ENCODE results near the gene UBR2. TPM values are rescaled to one million over a fixed set of nuclear protein-coding genes. Genes with fewer than 3 reads are reported as not detected.

Gene UBR2
- total RNA-seq, 1 donor from 2014 or later = 16.6 TPM

DNA sequence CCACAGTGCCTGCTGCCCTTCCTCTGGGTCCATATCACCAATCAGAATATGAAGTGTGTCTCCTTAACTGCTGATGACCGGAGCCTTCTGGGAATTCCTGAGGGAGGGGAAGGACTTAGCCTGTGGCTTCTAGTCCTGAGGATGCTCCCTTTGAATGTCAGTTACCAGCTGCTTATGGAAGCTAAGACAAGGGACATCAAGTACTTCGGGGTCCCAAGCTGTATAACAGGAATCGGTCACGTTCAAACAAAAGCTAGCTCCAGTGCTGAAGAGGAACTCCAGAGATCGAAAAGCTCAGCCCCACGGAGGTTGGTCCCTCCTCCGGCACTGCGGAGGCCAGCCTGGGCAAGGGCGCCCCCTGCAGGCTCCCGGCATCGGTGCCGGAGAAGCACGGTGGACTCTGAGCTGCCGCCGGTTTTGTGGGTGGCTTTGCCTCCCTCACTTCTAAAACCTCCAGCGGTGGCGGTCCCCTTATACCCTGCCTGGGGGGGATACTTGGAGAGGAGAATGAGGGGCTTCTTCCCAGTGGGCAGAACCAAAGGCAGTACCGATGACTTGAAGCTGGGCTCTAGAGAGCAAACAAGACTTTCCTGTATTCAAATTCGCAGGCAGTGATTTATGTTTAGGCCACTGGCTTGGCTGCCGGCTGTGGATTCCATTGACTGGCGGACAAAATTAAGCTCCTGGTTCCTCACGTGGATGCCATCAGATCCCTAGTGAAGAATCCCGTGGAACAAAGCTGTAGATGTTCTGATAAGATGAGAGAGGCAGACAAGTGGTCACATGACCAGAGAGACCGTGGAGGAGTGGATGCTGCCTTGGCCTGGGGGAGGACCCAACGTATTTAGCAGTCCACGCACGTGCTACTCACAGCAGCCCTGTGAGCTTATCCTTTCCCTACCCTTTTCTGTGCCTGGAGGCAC, 16.2 kb upstream of the UBR2 start:
- no peaks in the 10 kb centered on the region for H3K36me3 ChIP-seq (ENCODE audit: control insufficient read depth, insufficient read depth, low read length)
- no peaks in the 10 kb centered on the region for H3K27me3 ChIP-seq (ENCODE audit: control insufficient read depth, insufficient read depth, low read length)
- TF ChIP-seq, protein P1, sequence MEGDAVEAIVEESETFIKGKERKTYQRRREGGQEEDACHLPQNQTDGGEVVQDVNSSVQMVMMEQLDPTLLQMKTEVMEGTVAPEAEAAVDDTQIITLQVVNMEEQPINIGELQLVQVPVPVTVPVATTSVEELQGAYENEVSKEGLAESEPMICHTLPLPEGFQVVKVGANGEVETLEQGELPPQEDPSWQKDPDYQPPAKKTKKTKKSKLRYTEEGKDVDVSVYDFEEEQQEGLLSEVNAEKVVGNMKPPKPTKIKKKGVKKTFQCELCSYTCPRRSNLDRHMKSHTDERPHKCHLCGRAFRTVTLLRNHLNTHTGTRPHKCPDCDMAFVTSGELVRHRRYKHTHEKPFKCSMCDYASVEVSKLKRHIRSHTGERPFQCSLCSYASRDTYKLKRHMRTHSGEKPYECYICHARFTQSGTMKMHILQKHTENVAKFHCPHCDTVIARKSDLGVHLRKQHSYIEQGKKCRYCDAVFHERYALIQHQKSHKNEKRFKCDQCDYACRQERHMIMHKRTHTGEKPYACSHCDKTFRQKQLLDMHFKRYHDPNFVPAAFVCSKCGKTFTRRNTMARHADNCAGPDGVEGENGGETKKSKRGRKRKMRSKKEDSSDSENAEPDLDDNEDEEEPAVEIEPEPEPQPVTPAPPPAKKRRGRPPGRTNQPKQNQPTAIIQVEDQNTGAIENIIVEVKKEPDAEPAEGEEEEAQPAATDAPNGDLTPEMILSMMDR (IDR thresholded peaks at IDR 0.05; ENCODE audit: insufficient read depth, low read length, severe bottlenecking) = peak; percentile 100
- DNase-seq (ENCODE audit: low read depth) (peak; percentile 51), FAIRE-seq (no peak)
- H3K4me3 ChIP-seq (ENCODE audit: low read depth, low read length) = peak overlapping the region; percentile 37

DNA sequence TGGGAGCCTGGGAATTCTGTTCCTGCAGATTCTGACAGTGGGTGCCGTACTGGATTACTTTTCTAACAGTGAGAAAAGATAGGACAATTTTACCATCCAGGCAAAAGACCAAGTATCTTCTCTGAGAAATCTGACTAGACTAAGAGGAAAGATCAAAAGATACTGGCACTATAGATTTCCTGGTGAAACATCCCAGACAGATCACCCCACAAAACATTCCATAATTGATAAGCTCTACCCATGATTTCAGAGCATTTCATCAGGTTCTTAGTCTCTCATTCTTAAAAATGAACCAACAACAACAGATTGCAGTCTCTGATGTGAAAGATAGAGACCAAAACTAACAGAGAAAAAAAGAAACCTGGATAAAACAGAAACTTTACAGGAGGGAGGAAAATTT, 13.6 kb upstream of the UBR2 start:
- TF ChIP-seq, protein P1 (IDR thresholded peaks at IDR 0.05; ENCODE audit: insufficient read depth, low read length, severe bottlenecking) = no peak
- FAIRE-seq (no peak), DNase-seq (ENCODE audit: low read depth) (no peak)
- H3K36me3 ChIP-seq (ENCODE audit: control insufficient read depth, insufficient read depth, low read length) = no peaks in the 10 kb centered on the region
- no peak overlapping the region for H3K4me3 ChIP-seq (ENCODE audit: low read depth, low read length)
- H3K27me3 ChIP-seq (ENCODE audit: control insufficient read depth, insufficient read depth, low read length) = no peaks in the 10 kb centered on the region

DNA sequence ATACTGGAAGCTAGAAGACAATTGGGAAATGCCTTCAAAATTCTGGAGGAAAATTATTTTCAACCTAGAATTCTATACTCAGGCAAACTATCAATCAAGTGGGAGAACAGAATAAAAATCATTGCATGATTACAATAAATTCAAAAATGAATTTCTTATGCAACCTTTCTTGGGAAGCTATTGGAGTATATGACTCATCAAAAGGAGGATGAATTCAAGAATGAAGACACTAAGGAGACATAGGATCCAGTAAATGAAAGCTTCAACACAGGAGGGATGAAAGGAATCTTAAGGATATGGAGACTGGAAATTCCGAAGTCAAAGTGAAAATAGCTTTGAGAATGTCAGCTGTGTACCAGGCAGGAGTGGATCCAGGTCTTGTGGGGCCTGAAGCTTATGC, 12.6 kb upstream of the UBR2 start:
- Histone ChIP-seq H3K36me3 (ENCODE audit: control insufficient read depth, insufficient read depth, low read length) (no peaks in the 10 kb centered on the region), H3K27me3 (ENCODE audit: control insufficient read depth, insufficient read depth, low read length) (no peaks in the 10 kb centered on the region), H3K4me3 (ENCODE audit: low read depth, low read length) (no peak overlapping the region)
- TF ChIP-seq, protein P1 (IDR thresholded peaks at IDR 0.05; ENCODE audit: insufficient read depth, low read length, severe bottlenecking) = no peak
- no peak for FAIRE-seq
- peak; percentile 21 for DNase-seq (ENCODE audit: low read depth)

DNA sequence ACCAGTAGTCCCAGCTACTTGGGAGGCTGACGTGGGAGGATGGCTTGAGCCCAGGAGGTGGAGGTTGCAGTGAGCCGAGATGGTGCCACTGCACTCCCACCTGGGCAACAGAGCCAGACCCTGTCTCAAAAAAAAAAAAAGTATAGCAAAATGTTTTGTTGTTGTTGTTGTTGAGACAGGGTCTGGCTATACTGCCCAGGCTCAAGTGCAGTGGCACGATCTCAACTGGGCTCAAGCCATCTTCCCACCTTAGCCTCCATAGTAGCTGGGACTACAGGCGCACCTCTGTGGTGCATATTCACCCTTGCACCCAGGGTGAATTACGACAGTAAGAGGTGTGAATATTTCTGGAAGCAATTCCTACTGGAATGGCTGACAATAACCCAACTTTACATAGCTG, 11.4 kb upstream of the UBR2 start:
- Histone ChIP-seq H3K4me3 (ENCODE audit: low read depth, low read length) (no peak overlapping the region), H3K27me3 (ENCODE audit: control insufficient read depth, insufficient read depth, low read length) (no peaks in the 10 kb centered on the region), H3K36me3 (ENCODE audit: control insufficient read depth, insufficient read depth, low read length) (no peaks in the 10 kb centered on the region)
- DNase-seq (ENCODE audit: low read depth) (no peak), FAIRE-seq (no peak)
- TF ChIP-seq, protein P1 (IDR thresholded peaks at IDR 0.05; ENCODE audit: insufficient read depth, low read length, severe bottlenecking) = no peak

DNA sequence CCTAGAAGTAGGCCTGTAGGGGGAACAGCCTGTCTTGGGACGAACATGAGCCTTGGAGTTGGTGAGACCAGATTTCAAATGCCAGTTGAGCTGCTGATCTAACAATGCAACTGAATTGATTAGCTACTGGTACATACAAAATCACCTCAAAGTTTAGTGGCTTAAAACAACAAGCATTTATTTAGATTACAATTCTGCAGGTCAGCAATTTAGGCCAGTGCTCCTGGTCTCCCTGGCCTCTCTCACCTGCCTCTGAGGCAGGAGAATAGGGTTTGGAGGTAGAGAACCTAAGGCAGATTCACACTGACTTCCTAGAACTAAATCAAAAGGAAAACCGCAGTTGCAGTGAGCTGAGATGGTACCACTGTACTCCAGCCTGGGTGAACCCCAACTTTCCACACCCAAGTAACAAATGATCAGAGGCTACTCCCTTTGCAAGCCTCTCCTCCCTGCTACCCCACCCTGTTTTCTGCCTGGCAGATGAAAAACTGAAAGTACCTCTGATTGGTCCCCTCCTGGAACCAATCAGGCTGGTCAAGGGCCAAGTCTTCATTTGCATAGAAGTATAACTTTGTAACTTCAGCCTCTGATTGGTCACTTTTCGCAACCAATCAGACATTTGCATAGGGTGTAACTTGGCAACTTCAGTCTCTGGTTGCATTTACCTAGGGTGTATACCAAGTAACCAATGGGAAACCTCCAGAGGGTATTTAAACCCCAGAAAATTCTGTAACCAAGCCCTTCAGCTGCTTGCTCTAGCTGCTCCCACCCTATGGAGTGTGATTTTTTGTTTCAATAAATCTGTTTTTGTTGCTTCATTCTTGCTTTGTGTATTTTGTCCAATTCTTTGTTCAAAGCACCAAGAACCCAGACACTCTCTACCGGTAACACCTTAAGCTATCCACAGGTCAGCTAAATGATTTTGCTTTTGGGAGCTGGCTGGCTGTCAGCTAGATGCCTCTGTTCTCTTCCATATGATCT, 8.1 kb upstream of the UBR2 start:
- DNase-seq (ENCODE audit: low read depth) (peak; percentile 31), FAIRE-seq (no peak)
- H3K4me3 ChIP-seq (ENCODE audit: low read depth, low read length) = no peak overlapping the region
- H3K27me3 ChIP-seq (ENCODE audit: control insufficient read depth, insufficient read depth, low read length) = no peaks in the 10 kb centered on the region
- no peaks in the 10 kb centered on the region for H3K36me3 ChIP-seq (ENCODE audit: control insufficient read depth, insufficient read depth, low read length)
- TF ChIP-seq, protein P1 (IDR thresholded peaks at IDR 0.05; ENCODE audit: insufficient read depth, low read length, severe bottlenecking) = no peak
